B cell (primary cell): Measurements from ENCODE around the gene AFDN. TPM values are rescaled to one million over a fixed set of nuclear protein-coding genes. Genes with fewer than 3 reads are reported as not detected.

Experiments
- ATAC-seq: fragments of 200-7000 bp; cut with Tn5 transposase; one replicate; pipeline ENCODE4 v1.10.0; 2021; ENCODE audit warnings: low read depth, mild to moderate bottlenecking, moderate number of reproducible peaks, moderate library complexity
- CTCF ChIA-PET: fragments of 350-600 bp; sonication (Branson Sonifier 250); formaldehyde crosslinking; loops from one replicate; lab custom pipeline; 2021; ENCODE audit warnings: antibody characterized with exemption, inconsistent platforms; lab: Charles Lee
- POLR2A ChIA-PET: fragments of 350-600 bp; sonication (Branson Sonifier 250); formaldehyde crosslinking; loops from one replicate; lab custom pipeline; 2021; ENCODE audit warnings: antibody characterized with exemption; lab: Charles Lee
- DNase-seq: peaks from one replicate; pipeline ENCODE4 v3.0.0; 2013
- H2AFZ ChIP-seq: 2 replicates; pipeline ENCODE4 v1.6.1; 2012; ENCODE audit warnings: mild to moderate bottlenecking, low read depth, low read length; ENCODE audit not compliant: insufficient read depth, poor library complexity, severe bottlenecking
- H3K27ac ChIP-seq, 2 donors: 1 replicate in 1 of 2; 2 replicates in 1 of 2; pipeline ENCODE4 v1.5.1; 2012 to 2013; ENCODE audit warnings: low read length in 2 of 2, mild to moderate bottlenecking in 2 of 2, moderate library complexity in 1 of 2
- H3K27me3 ChIP-seq, 4 experiments: fragments of 200-600 bp in 1 of 4; sonication (generic) in 1 of 4; replicated peaks in 1 of 4; 1 replicate in 2 of 4; 2 replicates in 2 of 4; pipeline versions ENCODE4 v1.6.1 to v1.7.0; 2013 to 2016; ENCODE audit warnings: low read length in 3 of 4, mild to moderate bottlenecking in 2 of 4, mixed read lengths in 1 of 4, moderate library complexity in 1 of 4; ENCODE audit not compliant: insufficient read depth in 4 of 4, control insufficient read depth in 3 of 4; ENCODE audit errors: control extremely low read depth in 1 of 4
- H3K36me3 ChIP-seq, 2 experiments: replicated peaks in 1 of 2; 1 replicate in 1 of 2; 2 replicates in 1 of 2; pipeline versions ENCODE4 v1.6.1 to v1.7.1; 2013; ENCODE audit warnings: low read length in 1 of 2; ENCODE audit not compliant: insufficient read depth in 2 of 2, control insufficient read depth in 1 of 2; ENCODE audit errors: control extremely low read depth in 1 of 2, extremely low read depth in 1 of 2
- H3K4me1 ChIP-seq, 2 donors: fragments of 200-600 bp in 1 of 2; sonication (generic) in 1 of 2; 1 replicate in 1 of 2; 2 replicates in 1 of 2; pipeline versions ENCODE4 v1.5.1 to v1.6.1; 2013 to 2017; ENCODE audit warnings: low read length in 2 of 2; ENCODE audit not compliant: control insufficient read depth in 2 of 2, insufficient read depth in 2 of 2
- H3K4me2 ChIP-seq: replicated peaks from 2 replicates; pipeline ENCODE3; 2012; ENCODE audit warnings: mild to moderate bottlenecking, low read depth, low read length; ENCODE audit not compliant: poor library complexity, severe bottlenecking
- H3K4me3 ChIP-seq, 5 experiments: fragments of 200-600 bp in 1 of 5; sonication (generic) in 1 of 5; 1 replicate in 3 of 5; 2 replicates in 2 of 5; pipeline versions ENCODE4 v1.5.1 to v1.7.0; 2011 to 2016; ENCODE audit warnings: low read length in 4 of 5, mild to moderate bottlenecking in 4 of 5, low read depth in 2 of 5, control low read depth in 1 of 5, moderate library complexity in 1 of 5; ENCODE audit not compliant: insufficient read depth in 1 of 5; ENCODE audit errors: control extremely low read depth in 1 of 5, extremely low read depth in 1 of 5
- H3K79me2 ChIP-seq: fragments of 200-600 bp; sonication (generic); one replicate; pipeline ENCODE4 v1.6.0; 2016; ENCODE audit warnings: low read length; ENCODE audit not compliant: control insufficient read depth, insufficient read depth
- H3K9ac ChIP-seq: fragments of 200-600 bp; sonication (generic); 2 replicates; pipeline ENCODE4 v1.6.1; 2017; ENCODE audit warnings: mild to moderate bottlenecking, low read length, moderate library complexity
- H3K9me3 ChIP-seq, 3 donors: one replicate each; pipeline versions ENCODE4 v1.6.1 to v1.7.1; 2013; ENCODE audit warnings: low read length in 2 of 3; ENCODE audit not compliant: control insufficient read depth in 2 of 3, insufficient read depth in 1 of 3; ENCODE audit errors: control extremely low read depth in 1 of 3
- H4K20me1 ChIP-seq: 2 replicates; pipeline ENCODE4 v1.6.0; 2012; ENCODE audit warnings: mild to moderate bottlenecking, low read length; ENCODE audit not compliant: insufficient read depth, control insufficient read depth, poor library complexity, severe bottlenecking
- H3K27ac Mint-ChIP-seq: one replicate; pipeline ENCODE4 v1.8.0; 2021; ENCODE audit warnings: mixed read lengths
- H3K27me3 Mint-ChIP-seq: one replicate; pipeline ENCODE4 v1.8.0; 2021; ENCODE audit warnings: mixed read lengths
- H3K4me1 Mint-ChIP-seq: one replicate; pipeline ENCODE4 v1.8.0; 2021; ENCODE audit warnings: mixed read lengths
- H3K4me3 Mint-ChIP-seq: one replicate; pipeline ENCODE4 v1.8.0; 2021; ENCODE audit warnings: mixed read lengths
- H3K9me3 Mint-ChIP-seq: one replicate; pipeline ENCODE4 v1.8.0; 2022; ENCODE audit warnings: mixed read lengths; ENCODE audit not compliant: insufficient read depth
- CTCF ChIP-seq: fragments of 200-600 bp; IDR thresholded peaks from one replicate; pipeline ENCODE4 v1.8.0; 2022; ENCODE audit warnings: antibody characterized with exemption, mild to moderate bottlenecking
- EZH2 ChIP-seq: IDR thresholded peaks from 2 replicates; pipeline ENCODE4 v1.6.1; 2012; ENCODE audit warnings: borderline replicate concordance, low read depth, mild to moderate bottlenecking, moderate library complexity, low read length; ENCODE audit not compliant: insufficient read depth, poor library complexity, severe bottlenecking
- WGBS: methylation state at CpG from one replicate; pipeline ENCODE4 v1.1.5; 2013; ENCODE audit warnings: missing lambda C conversion rate; ENCODE audit not compliant: insufficient coverage; 5-methylcytosine and 5-hydroxymethylcytosine counted together
- intact Hi-C: fragments of 100-400 bp; cut with micrococcal nuclease; formaldehyde crosslinking; loops from one replicate; pipeline ENCODE4 v1.10.0; 2022
- polyA plus RNA-seq: library from polyadenylated mRNA; depleted of rRNA; stranded (reverse); fragments of >200 nt; gene quantifications from 2 replicates; pipeline ENCODE4 v1.2.3, GENCODE V29; 2012
- total RNA-seq, 2 donors: library from RNA; stranded (reverse); fragments of 120-200 nt in 1 of 2; gene quantifications; 1 replicate in 1 of 2; 2 replicates in 1 of 2; pipeline versions ENCODE4 v1.2.3 to v1.2.4, GENCODE V29; 2013 to 2022

The AFDN gene
- total and polyA plus RNA-seq, 2 donors (not counting 1 experiment from before 2014, with no cell fraction given) = 15.4 to 70.5 TPM

DNA sequence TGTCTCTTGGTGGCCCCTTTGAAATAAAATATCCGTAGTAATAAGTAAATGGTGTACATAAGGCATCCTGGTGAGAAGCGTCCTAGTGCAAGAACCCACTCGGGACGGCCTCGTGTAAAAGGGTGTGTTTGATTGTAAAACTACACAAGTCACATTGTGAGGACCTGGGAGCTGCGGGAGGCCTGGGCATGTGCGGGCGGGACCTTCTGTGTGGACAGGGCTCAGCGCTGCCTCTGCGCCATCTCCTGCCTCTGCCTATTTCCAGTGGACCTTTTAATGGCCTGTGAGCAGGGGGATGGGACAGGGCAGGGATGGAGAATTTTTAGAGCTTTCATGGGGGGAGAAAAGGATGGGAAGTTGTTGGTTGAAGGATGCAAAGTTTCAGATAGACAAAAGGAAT, 145.5 kb downstream of the AFDN start:
- no peak overlapping the region for H3K4me3 ChIP-seq
- no peaks in the 10 kb centered on the region for H3K36me3 ChIP-seq
- H3K4me1 ChIP-seq = no peaks in the 10 kb centered on the region
- H3K27me3 ChIP-seq = no peaks in the 10 kb centered on the region
- no peak overlapping the region for H2AFZ ChIP-seq
- no peak overlapping the region for H3K9ac ChIP-seq
- DNase-seq (no peak), ATAC-seq (no peak)
- no peaks in the 10 kb centered on the region for H3K27me3 Mint-ChIP-seq
- H3K9me3 Mint-ChIP-seq = no peaks in the 10 kb centered on the region
- H3K4me1 Mint-ChIP-seq = no peaks in the 10 kb centered on the region
- H3K27ac Mint-ChIP-seq = no peak overlapping the region
- intact Hi-C loops = no loop called here
- no peak overlapping the region for H3K4me2 ChIP-seq
- H3K79me2 ChIP-seq = no peaks in the 10 kb centered on the region
- ChIA-PET POLR2A (no interaction called here), CTCF (no interaction called here)
- no peak overlapping the region for H3K27ac ChIP-seq
- H3K4me3 Mint-ChIP-seq = no peak overlapping the region
- H3K9me3 ChIP-seq = no peaks in the 10 kb centered on the region
- 95% methylated on average over 10 of the region's 10 CpGs for WGBS
- TF ChIP-seq CTCF = no peak
- TF ChIP-seq EZH2 = no peak
- H4K20me1 ChIP-seq = no peaks in the 10 kb centered on the region

- ChIA-PET CTCF (no interaction called here), POLR2A (no interaction called here)
- no peak for DNase-seq
- Histone ChIP-seq H3K79me2 (no peaks in the 10 kb centered on the region), H3K27ac (no peak overlapping the region), H2AFZ (no peak overlapping the region), H3K27me3 (no peaks in the 10 kb centered on the region), H3K4me2 (no peak overlapping the region), H4K20me1 (no peaks in the 10 kb centered on the region), H3K36me3 (no peaks in the 10 kb centered on the region), H3K9me3 (no peaks in the 10 kb centered on the region), H3K9ac (no peak overlapping the region), H3K4me1 (no peaks in the 10 kb centered on the region), H3K4me3 (no peak overlapping the region)
- no peak for ATAC-seq
- Mint-ChIP-seq H3K27ac (no peak overlapping the region), H3K4me1 (no peaks in the 10 kb centered on the region), H3K4me3 (no peak overlapping the region), H3K27me3 (no peaks in the 10 kb centered on the region), H3K9me3 (no peaks in the 10 kb centered on the region)
- no peak for TF ChIP-seq CTCF
- TF ChIP-seq EZH2 = no peak
- WGBS = 67% methylated on average over 5 of the region's 9 CpGs
- intact Hi-C loops = no loop called here
These were observed 146.6 kb downstream of the AFDN start for GRCh38 chr6:167973148-167973885.
